Osteocyte (in vitro differentiated cells): ENCODE results near the gene RRP9. TPM values are rescaled to one million over a fixed set of nuclear protein-coding genes. Genes with fewer than 3 reads are reported as not detected.
A peak's percentile ranks its signal among the peaks of the same experiment; 100 is the strongest.

ENCODE experiments used
- DNase-seq: peaks from one replicate; pipeline ENCODE4 v3.0.0; 2021; ENCODE audit warnings: mixed read lengths; ENCODE audit not compliant: unreplicated experiment; ENCODE audit errors: extremely low spot score
- H3K27ac Mint-ChIP-seq: one replicate; pipeline ENCODE4 v1.8.0; 2021; ENCODE audit warnings: mild to moderate bottlenecking, mixed read lengths; ENCODE audit not compliant: unreplicated experiment
- H3K27me3 Mint-ChIP-seq: one replicate; pipeline ENCODE4 v1.8.0; 2021; ENCODE audit warnings: mixed read lengths; ENCODE audit not compliant: unreplicated experiment
- H3K36me3 Mint-ChIP-seq: one replicate; pipeline ENCODE4 v1.8.0; 2021; ENCODE audit warnings: mixed read lengths; ENCODE audit not compliant: unreplicated experiment
- H3K4me1 Mint-ChIP-seq: one replicate; pipeline ENCODE4 v1.8.0; 2021; ENCODE audit warnings: mixed read lengths; ENCODE audit not compliant: unreplicated experiment
- H3K4me3 Mint-ChIP-seq: one replicate; pipeline ENCODE4 v1.8.0; 2021; ENCODE audit warnings: mild to moderate bottlenecking, moderate library complexity, mixed read lengths; ENCODE audit not compliant: unreplicated experiment
- H3K9me3 Mint-ChIP-seq: one replicate; pipeline ENCODE4 v1.8.0; 2021; ENCODE audit warnings: mixed read lengths; ENCODE audit not compliant: unreplicated experiment
- CTCF ChIP-seq: fragments of 200-600 bp; sonication (generic); IDR thresholded peaks from 2 replicates; pipeline ENCODE4 v1.5.0; 2021; ENCODE audit warnings: antibody characterized with exemption, mild to moderate bottlenecking, moderate library complexity
- total RNA-seq: library from RNA; stranded (reverse); gene quantifications from 2 replicates; pipeline ENCODE4 v1.2.1, GENCODE V29; 2021

Gene RRP9
- total RNA-seq, 1 donor from 2014 or later: 20.7 TPM

DNA sequence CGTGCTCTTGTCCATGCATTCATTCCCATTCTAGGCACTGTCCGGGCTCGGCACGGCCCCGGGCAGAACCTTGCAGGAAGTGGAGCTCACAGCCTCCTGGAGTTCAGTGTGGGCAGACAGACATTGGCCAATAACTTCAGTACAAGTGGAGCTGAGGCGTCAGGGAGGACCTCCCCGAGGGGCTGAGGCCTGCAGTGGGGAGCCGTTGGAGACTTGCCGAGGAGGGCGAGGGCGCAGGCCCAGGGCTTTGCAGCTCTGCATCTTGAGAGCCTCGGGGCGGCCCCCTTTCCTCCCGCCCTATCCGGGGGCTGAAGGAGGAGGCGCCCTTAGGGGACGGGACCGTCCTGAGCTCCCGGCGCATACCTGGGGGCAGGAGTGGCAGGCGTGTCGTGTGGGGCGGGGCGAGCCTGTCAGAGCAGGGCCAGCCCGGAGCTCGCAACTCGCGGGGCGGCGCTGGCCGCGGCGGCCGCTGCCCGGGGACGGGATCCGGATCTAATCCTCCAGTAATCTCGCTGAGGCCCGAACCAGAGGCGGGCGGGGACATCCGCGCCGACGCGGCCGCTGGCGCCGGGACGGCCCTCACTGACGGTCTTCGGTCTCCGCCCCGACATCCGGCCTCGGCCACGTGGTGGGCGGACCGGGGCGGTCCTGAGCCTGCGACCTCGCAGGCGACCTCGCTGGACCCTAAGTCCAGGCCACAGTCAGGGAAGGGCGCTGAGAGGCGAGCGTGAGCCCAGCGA is 41.3 kb upstream of the RRP9 start, which contains the start of gene ACY1:
Gene ACY1, plus strand, starts transcription at position 698 of the 740 bp plus-strand sequence. CDS start 530 bp downstream, outside the sequence.
- Mint-ChIP-seq H3K27ac (peak within 1 kb of the TSS; percentile 98), H3K4me1 (peaks cover 24% of the 10 kb centered on the region), H3K9me3 (no peaks in the 10 kb centered on the region), H3K4me3 (peak within 1 kb of the TSS; percentile 86), H3K27me3 (no peaks in the 10 kb centered on the region), H3K36me3 (no peaks in the 10 kb centered on the region)
- TF ChIP-seq CTCF: no peak
- peak; percentile 93 for DNase-seq

DNA sequence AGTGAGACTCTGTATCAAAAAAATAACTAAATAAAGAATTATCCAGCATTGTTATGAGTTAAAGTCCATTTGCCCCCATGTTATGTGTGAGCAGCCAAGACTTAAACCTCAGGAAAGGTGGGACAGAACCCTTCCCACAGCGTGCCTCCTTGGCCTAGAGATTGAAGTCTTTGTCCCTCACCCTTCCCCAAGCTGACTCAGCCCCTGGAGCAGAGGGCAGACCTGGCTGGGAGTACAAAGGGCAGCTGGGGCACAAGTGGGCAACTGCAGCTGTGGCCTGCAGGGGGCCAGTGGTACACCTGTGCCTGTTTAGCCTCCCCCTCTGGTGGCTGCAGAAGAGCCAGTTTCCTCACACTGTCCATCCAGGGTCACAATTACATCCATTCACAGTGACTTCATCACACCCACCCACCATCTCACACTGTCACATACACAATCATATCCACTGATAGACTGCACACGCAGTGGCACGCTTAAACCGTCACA is 40.7 kb upstream of the RRP9 start:
- Mint-ChIP-seq H3K4me1 (peaks cover 24% of the 10 kb centered on the region), H3K36me3 (no peaks in the 10 kb centered on the region), H3K27me3 (no peaks in the 10 kb centered on the region), H3K4me3 (peak overlapping the region; percentile 86), H3K9me3 (no peaks in the 10 kb centered on the region), H3K27ac (peak overlapping the region; percentile 97)
- no peak for DNase-seq
- TF ChIP-seq CTCF: peak; percentile 51

DNA sequence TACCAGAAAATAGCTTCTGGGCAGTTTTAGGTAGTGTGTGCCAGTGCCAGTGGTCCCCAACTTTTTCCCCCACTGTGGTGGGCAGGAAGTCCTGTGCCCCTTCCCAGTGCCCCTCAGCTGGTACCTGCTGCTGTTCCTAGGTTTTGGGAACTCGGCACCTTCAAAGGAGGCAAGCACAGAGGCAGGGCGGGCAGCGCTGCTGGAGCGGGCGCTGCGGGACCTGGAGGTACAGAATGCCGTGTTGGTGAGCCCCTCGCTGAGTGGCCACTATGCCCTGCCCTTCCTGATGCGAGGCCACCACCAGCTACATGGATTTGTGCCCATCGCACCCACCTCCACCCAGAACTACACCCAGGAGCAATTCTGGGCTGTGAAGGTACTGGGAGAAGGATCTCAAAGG is 38.5 kb upstream of the RRP9 start:
- Mint-ChIP-seq H3K27me3 (no peaks in the 10 kb centered on the region), H3K4me1 (peaks cover 30% of the 10 kb centered on the region), H3K9me3 (no peaks in the 10 kb centered on the region), H3K36me3 (no peaks in the 10 kb centered on the region), H3K27ac (no peak overlapping the region), H3K4me3 (no peak overlapping the region)
- no peak for DNase-seq
- TF ChIP-seq CTCF: no peak

GRCh38 chr3:51978143-51978502 is 36.4 kb upstream of the RRP9 start:
- peaks cover 32% of the 10 kb centered on the region for H3K4me1 Mint-ChIP-seq
- no peaks in the 10 kb centered on the region for H3K9me3 Mint-ChIP-seq
- no peak overlapping the region for H3K27ac Mint-ChIP-seq
- TF ChIP-seq CTCF: no peak
- no peaks in the 10 kb centered on the region for H3K27me3 Mint-ChIP-seq
- DNase-seq: no peak
- H3K36me3 Mint-ChIP-seq: no peaks in the 10 kb centered on the region
- H3K4me3 Mint-ChIP-seq: no peak overlapping the region

DNA sequence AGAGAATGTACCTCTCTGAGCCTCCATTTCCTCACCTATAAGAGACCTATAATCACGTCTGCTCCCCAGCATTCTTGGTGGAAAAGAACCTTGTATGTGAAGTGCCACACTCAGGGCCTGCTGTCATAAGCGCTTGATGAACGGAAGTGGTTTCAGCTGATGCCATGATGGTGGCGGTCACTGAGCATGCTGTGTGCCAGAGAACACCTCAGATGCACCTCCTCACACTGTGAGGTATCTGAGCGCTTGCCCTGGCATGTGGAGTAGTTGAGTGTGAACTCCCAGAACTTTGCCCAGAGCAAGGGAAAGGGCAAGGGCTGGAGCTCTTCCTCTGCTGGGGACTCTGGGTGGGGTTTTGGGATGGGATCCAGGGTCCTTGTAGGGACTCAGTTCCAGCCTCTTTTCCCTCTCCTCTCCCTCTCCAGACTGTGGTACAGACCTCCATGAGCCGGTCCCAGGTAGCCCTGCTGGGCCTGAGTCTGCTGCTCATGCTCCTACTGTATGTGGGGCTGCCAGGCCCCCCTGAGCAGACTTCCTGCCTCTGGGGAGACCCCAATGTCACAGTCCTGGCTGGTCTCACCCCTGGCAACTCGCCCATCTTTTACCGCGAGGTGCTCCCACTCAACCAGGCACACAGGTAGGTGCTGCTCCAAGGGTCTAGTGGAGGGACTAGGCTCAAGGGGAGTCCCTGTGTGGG is 35.9 kb upstream of the RRP9 start:
- no peak overlapping the region for H3K27ac Mint-ChIP-seq
- H3K4me1 Mint-ChIP-seq: peaks cover 28% of the 10 kb centered on the region
- no peak overlapping the region for H3K4me3 Mint-ChIP-seq
- H3K27me3 Mint-ChIP-seq: no peaks in the 10 kb centered on the region
- TF ChIP-seq CTCF: no peak
- H3K36me3 Mint-ChIP-seq: no peaks in the 10 kb centered on the region
- DNase-seq: no peak
- no peaks in the 10 kb centered on the region for H3K9me3 Mint-ChIP-seq
